Epidermal melanocyte (primary cell): ENCODE results near the gene CUL4A.

Experiments
- DNase-seq: peaks from one replicate; pipeline ENCODE4 v3.0.0; 2011; ENCODE audit warnings: low spot score; ENCODE audit not compliant: insufficient read length

CUL4A gene

DNA sequence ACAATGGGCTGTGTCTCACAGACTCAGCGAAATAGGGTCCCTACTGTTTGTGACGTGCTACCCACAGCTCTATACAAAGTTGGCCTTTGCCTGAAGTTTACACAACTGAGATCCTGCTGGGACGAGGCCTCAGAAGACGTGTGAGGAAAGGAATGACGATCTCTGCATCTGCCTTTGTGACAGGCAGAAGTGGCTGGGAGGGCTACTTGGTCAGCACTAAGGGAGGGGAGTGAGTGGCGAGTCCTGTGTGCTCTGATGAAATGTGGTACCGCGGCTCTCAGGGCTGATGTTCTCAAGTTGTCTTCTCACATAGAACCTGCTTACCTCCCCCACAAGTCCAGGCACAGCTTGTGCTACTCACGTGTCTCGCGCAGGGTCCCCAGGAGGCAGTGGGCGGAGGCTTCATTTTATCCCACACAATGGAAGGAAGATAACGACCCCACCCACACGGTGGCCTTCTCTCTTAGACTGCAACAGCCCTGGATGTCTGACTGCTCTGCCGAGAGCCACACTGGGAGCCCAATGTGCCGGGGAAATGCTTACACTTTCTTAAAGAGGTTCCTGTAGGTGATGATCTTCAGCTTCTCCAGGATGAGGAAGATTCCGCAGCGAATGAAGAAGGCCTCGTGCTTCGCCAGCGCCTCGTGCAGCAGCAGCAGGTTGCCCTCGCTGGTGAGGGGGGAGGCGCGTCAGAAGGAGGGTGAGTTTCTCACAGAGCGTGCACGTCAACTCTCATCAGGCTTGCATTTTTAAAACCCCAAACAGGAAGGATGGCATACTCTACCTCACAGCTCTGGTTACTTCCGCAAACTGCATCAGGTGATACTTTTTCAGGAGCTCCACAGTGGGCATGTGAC is 29.8 kb upstream of the CUL4A start:
- DNase-seq = no peak

- no peak for DNase-seq
Measured at GRCh38 chr13:113182046-113182445, 27.4 kb upstream of the CUL4A start.

DNA sequence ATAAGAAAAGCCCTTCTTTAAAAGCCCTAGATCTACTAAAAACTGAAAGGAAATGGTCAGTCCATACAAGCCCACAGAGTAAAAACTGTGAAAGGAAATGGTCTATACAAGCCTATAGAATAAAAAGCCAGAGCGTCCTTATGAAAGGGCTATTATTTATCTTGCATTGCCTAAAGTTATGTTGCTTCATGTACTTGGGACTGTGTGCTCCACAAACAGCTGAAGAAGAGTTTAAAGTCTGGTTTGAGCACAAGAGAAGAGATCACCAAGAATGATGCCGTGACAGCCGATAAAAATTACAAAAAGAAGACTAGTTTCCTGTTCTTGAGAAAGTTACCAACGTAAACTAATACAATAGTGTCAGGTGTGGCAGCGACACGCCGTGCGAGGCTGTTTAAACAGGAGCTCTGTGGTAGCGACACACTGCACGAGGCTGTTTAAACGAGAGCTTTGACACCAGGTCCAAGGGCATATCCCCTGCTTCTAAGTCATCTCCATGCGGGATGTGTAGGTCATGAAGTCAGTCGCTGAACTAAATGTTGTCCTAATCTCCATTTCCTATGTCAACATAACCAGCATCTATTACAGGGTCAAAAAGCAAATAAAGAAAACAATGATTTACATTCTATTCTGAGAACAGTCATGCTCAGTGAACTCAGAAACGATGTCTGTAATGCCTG is 25.8 kb upstream of the CUL4A start:
- DNase-seq = peak; percentile 40

- DNase-seq = no peak
Measured at GRCh38 chr13:113184568-113185440, 24.6 kb upstream of the CUL4A start.

DNA sequence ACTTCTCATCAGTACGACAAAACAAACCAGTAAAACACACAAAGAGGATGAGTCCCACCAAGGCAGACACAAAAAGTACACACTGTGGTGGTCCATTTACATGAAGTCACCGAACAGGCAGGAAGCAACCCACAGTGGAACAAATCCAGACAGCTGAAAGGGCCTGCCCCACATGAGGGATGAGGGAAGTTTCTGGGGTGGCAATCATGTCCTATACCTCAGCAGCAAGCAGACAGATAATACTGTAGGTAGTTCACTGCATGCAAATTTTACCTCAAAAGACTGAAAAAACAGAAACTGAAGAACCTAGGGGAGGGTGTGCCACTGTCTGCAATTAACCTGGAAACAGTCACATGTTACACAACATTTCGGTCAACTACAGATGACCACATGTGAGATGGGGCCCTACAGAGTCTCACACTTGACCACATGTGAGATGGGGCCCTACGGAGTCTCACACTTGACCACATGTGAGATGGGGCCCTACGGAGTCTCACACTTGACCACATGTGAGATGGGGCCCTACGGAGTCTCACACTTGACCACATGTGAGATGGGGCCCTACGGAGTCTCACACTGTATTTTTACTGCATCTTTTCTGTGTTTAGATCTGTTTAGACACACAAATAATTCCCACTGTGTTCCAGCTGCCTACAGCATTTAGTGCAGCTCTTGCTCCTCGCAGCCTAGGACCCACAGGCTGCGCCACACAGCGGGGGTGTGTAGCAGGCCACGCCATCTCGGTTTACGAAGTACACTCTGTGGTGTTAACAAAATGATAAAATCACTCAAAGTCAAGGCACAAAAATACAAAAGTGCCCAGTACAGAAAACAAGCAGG is 23.1 kb upstream of the CUL4A start:
- no peak for DNase-seq

DNA sequence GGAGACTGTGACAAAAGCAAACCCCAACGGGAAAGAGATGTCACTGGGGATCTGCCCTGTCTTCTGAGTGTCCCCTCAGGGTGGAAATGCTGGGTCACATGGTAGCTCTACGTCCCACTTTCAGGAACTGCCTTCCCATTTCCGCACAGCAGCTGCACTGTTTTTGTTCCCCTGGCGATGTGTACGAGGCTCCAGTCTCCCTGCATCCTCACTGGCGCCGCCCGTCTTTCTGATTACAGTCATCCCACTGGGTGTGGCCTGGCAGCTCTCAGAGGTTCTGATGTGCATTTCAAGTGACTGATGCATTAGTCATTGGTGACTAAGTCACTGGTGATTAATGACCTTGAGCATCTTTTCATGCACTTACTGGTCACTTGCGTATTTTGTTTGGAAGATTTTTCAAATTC is 22.1 kb upstream of the CUL4A start:
- DNase-seq = peak; percentile 83

DNA sequence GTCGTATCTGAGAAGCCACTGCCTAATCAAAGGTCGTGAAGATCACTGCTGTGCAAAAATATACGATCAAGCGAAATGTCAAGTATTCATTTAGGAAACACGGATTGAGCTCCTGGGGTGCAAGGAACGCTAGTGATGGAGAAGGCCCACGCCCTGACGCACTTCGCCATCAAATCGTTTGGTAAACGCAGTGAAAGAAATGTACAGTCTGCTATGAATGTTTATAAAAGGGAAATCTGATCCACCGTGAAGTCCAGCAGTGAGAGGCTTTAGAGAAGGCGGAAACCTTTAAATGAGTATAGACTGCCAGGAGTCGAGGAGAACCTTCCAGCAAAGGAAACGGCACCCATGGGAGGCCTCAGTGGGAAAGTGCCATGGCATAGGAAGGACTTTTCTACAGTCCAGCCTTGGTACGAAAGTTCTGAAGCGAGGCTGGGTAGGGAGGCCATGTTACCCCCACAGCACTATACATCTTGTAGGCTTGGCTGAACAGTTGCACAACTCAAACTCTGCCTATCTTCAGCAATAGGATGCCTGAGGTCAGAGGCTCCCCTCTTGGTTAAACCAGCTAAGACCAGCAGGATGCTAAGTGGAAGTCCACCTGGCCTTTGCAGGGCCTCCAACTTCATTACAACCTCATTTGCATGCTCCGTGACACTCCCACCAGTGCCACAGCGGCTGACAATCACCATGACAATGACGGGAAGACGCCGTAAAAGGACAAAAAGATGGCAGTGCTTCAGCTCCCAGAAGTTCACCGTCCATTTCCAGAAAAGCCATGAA is 21.3 kb upstream of the CUL4A start:
- DNase-seq = no peak

DNA sequence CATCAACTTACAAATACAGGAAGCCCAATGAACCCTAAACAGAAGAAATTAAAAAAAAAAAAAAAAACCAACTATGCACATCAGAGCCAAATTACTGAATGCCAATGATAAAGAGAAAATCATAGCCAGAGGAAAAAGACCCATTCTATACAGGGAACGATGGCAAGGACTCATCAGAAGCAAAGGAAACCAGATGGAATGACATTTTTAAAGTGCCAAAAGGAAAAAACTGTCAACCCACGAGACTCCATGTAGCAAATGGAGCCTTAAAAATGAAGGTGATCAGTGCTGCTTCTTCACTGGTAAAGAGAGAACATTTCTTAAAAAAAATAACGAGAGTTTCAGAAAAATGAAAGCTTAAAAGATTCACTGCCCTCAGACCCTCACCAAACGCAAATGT is 19.2 kb upstream of the CUL4A start:
- DNase-seq = no peak

DNA sequence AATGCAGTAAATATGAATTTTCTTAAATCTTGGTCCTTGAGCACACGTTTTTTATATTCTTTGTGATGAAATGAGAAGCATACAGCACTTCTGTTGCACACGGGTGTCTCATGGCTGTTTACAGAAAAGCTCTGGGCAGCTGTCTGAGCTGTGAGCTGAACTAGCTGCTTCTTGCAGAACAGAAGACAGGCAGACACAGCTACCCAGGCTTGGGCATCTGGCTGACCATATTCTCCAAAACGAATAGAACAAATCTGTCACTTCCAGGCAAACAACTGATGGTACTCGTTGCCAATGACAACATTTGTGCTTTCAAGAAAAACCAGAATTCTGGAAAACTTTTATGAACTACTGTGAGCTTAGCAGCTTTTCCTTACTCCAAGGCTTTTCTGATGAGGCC is 17.1 kb upstream of the CUL4A start:
- DNase-seq = no peak

- no peak for DNase-seq
Measured at GRCh38 chr13:113192902-113193301, 16.5 kb upstream of the CUL4A start.

DNA sequence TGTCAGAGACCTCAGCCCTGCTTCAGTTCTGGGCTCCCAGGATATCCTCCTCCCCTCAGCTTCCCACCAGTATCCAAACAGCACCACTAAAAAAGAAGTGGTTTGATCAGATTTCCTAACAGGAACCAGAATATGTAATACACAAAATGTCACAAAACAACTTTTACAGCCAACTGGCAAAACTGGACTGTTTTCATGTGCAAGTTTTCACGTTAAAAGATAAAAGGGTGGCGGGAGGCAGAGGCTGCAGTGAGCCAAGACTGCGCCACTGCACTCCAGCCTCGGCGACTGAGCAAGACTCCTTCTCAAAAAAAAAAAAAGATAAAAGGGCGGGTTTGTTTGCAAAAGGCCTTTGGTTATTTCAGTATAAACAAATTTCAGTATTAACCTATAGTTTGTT is 14.1 kb upstream of the CUL4A start:
- no peak for DNase-seq

DNA sequence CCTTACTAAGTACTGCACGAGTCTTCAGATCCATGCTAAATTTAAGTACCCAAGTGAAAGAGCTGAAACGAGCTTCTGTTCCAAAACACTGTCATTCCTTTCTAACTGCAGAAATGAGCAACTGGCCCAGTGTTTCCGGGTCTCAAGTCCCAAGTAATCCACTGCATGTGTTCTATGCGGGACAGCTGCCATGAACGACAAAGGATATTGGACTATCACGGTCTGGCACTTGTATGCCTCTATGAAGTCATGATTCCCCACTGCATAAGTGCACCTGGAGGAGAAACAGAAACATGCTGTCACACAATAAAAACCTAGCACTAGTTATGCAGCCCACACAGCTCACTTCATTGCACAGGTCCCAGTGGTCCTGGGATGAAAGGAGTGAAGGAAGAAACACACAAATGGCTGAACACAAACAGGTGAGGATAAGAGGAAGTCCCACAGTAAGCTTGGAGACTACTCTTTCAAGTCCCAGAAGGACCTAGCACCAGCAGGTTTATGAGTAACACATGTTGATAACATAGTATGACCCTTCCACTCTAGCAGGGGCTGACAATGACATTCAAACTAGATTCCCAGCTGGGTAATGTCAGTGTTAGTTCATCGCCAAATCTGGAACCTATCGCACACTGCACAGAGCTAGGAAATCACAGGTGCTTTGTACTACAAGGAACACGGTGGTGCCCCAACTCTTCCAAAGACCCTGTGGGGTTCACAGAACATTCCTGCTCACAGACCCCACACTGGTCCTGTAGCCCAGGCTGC is 12.3 kb upstream of the CUL4A start:
- DNase-seq = no peak

- DNase-seq = no peak
Measured at GRCh38 chr13:113201815-113202214, 7.6 kb upstream of the CUL4A start.

- no peak for DNase-seq
Measured at GRCh38 chr13:113202912-113203311, 6.5 kb upstream of the CUL4A start.

DNA sequence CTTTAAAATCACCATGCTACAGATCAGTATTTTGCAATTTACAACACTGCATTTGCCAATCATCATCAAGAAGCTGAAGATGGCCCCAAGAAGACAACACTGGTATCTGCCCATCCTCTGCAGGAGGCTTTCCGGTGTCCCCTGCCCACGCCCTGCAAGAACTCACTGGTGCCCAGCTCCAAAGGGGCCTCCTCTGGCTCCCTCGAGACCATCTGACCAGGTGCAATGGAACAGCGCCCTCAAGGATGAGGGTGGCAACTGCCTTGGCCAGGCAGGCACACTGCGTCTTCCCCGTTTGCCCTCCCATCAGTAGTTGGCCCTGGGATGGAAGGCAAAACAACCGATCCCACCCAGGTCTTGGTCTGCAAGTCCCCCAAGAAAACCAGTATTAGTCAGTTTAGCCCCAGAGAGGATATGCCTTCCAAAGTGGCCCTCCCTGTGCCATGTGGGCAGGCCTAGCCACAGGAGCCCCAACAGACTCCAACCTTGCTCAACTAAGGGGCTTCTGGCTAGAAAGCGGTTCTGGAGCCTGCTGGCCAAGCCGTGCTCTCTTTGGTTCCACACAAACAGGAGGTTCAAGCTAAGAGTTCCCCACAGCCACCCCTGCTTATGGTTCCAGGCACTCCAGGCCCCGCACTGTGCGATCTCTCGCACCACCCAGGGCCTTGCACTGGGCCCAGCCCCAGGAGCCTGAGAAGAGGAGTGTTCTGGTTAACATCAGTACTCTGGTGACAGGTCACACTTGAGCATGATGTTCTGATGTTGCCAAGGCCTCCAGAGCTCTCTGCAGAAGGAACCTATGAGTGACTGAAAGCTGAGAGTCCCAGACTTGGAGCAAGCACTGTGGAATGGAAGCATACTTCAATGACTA is 5.7 kb upstream of the CUL4A start:
- no peak for DNase-seq

GRCh38 chr13:113204378-113204734 is 5.1 kb upstream of the CUL4A start:
- no peak for DNase-seq

- no peak for DNase-seq
Measured at GRCh38 chr13:113205428-113205931, 3.9 kb upstream of the CUL4A start.

- DNase-seq = no peak
Measured at GRCh38 chr13:113207460-113207859, 2.0 kb upstream of the CUL4A start.
